Measurements from ENCODE around the gene DAPK1.

The DAPK1 gene

DNA sequence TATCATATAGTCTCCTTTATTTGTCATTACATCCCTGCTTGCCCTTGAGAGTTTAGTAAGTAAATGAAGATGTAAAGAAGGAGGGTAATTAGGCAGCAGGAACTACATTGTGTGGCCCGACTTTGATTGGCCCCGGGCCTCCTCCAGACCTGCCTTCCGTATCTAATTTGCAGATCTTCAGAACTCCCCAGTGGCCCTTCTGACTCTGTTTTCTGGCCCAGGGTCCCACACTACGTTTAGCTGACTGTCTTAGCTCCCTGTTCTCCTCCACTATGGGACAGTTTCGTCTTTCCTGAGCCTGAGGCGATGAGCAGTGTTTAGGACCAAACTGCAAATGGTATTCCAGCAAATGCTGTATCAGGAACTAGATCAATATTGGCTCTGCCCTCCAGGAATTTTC, 206.7 kb downstream of the DAPK1 start:
- in situ Hi-C loops (cut with MboI; ENCODE audit: low sequenced_read_pairs): no loop called here

DNA sequence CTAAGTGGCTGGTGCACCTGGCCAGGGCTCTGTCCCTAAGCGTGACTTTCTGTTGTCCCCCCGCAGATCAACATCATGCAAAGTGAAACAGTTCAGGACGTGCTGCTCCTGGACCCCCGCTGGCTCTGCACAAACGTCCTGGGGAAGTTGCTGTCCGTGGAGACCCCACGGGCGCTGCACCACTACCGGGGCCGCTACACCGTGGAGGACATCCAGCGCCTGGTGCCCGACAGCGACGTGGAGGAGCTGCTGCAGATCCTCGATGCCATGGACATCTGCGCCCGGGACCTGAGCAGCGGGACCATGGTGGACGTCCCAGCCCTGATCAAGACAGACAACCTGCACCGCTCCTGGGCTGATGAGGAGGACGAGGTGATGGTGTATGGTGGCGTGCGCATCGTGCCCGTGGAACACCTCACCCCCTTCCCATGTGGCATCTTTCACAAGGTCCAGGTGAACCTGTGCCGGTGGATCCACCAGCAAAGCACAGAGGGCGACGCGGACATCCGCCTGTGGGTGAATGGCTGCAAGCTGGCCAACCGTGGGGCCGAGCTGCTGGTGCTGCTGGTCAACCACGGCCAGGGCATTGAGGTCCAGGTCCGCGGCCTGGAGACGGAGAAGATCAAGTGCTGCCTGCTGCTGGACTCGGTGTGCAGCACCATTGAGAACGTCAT, 208.5 kb downstream of the DAPK1 start:
- in situ Hi-C loops (cut with MboI; ENCODE audit: low sequenced_read_pairs): no loop called here

DNA sequence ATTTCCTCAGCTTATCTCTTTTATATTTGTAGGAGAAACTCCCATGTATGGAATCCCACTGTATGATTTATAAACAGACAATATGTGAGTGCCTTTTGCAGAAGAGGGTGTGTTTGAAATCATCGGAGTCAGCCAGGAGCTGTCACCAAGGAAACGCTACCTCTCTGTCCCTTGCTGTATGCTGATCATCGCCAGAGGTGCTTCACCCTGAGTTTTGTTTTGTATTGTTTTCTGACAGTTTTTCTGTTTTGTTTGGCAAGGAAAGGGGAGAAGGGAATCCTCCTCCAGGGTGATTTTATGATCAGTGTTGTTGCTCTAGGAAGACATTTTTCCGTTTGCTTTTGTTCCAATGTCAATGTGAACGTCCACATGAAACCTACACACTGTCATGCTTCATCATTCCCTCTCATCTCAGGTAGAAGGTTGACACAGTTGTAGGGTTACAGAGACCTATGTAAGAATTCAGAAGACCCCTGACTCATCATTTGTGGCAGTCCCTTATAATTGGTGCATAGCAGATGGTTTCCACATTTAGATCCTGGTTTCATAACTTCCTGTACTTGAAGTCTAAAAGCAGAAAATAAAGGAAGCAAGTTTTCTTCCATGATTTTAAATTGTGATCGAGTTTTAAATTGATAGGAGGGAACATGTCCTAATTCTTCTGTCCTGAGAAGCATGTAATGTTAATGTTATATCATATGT, 210.3 kb downstream of the DAPK1 start:
- in situ Hi-C loops (cut with MboI; ENCODE audit: low sequenced_read_pairs): no loop called here

DNA sequence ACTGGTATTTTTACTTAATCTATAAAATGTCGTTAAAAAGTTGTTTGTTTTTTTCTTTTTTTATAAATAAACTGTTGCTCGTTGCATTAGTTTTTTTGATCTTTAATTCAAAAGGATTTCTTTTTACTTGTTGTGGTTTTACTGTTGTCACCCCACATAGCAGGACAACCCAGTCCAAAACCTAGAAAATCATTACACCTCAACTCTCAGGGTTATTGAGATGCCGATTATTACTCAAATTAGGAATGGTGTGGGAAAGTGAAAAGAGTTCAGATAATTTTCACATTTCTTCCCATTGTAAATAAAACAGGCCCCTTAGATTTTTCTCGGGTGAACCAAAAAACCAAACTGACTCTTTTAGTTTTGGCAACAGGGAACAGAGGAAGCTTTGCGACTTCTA, 210.9 kb downstream of the DAPK1 start:
- in situ Hi-C loops (cut with MboI; ENCODE audit: low sequenced_read_pairs): no loop called here

DNA sequence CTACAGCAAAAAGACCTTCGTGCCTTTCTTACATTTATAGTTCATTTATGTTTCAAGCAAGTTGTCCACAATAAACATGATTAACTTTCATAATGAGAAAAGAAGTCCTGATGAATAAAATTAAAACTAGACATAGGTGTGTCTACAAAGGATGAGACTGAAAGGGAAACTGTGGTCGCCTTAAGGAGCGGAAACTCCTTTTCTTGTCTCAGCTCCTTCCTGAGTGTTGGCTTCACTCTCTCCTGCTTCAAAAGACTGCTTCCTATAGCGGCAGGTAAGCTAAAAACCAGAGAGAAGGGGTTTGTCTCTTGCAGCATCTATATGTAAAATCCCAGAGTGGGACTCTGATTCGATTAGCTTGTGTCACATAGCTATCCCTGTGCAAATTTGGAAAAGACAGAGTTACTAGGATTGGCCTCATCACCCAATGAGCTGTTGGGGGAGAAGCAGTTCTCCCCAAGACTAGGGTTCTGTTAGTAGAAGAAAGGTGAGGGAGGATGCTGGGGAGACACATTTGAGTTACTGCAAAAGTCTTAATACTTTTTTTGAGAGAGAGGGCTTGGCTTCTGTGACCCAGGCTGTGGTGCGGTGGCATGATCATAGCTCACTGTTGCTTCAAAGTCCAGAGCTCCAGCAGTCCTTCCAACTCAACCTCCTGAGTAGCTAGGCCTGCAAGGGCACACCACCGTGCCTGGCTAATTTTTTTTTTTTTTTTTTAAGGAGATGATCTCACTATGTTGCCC, 211.5 kb downstream of the DAPK1 start:
- in situ Hi-C loops (cut with MboI; ENCODE audit: low sequenced_read_pairs): no loop called here

DNA sequence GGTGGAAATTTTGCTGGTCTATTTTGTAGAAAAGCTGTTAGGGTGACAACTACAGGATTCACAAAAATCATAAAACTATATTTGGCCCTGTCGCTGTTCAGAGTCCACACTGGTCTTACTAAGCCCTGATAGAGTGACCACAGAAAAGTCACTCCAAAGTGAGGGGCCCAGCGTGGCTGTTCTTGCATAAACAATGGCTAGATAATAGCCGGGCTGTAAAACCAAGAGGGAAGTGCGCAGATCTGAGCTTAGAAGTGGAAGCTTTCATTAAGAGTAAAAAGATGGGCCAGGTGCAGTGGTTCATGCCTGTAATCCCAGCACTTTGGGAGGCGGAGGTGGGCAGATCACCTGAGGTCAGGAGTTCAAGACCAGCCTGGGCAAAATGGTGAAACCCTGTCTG, 212.8 kb downstream of the DAPK1 start:
- in situ Hi-C loops (cut with MboI; ENCODE audit: low sequenced_read_pairs): no loop called here

DNA sequence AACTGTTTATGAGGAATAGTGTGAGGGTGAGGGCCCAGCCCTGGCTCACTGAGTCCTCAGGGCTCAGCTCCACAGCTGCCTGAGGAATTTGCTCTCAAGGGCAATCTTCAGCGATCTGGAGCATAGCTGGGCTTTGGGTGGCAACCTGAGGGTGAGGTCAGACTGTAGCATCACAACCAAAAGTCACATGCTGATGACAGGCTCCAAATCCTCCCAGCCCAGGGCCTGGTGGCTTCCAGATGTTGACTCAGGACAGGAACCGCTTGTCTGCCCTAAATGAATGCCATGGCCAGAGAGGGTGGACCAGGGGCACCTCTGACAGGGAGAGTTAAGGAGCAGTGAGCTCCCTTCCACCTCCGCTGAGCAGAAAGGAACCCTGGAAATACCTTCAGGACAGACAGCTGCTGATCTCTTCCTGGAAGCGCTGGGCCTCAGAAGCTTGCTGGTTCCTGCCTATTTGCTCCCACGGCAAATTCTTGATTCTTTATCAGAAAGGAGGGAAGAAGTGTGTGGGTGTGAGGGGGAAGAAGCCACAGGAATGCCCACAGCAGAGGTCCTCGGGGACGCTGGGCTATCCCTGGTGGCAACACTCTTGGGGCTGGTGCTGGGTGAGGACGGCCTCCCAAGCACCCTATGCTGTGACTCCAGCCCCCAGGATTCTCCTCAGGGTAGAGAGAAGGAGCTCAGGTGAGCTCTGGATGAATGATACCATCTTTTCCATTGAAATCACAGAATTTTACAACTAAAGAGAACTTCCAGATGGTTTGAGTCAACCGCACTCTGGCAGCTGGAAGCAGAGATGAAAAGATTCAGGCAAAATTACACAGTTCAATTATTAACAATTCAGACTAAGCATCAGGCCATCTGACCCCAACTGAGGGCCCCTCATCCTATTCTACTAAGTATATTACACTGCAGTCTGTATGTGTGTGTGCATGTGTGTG, 214.5 kb downstream of the DAPK1 start:
- in situ Hi-C loops (cut with MboI; ENCODE audit: low sequenced_read_pairs): no loop called here

DNA sequence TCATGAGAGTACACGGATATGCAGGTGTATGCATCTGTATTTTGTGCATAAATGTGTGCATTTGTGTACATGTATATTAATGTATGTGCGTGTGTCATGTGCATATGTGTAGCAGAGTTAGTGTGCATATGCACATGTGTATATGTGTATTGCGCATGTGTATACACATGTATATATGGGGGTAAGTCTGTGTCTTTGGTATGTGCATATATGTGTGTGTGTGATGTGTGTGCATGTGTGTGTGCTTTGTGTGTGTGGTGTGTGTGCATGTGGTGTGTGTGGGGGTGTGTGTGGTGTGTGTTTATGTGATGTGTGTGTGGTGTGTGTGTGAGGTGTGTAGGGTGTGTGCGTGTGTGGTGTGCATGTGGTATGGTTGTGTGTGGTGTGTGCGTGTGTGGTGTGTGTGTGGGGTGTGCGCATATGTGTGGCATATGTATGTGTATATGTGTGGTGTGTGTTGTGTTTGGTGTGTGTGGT, 215.2 kb downstream of the DAPK1 start:
- in situ Hi-C loops (cut with MboI; ENCODE audit: low sequenced_read_pairs): no loop called here

DNA sequence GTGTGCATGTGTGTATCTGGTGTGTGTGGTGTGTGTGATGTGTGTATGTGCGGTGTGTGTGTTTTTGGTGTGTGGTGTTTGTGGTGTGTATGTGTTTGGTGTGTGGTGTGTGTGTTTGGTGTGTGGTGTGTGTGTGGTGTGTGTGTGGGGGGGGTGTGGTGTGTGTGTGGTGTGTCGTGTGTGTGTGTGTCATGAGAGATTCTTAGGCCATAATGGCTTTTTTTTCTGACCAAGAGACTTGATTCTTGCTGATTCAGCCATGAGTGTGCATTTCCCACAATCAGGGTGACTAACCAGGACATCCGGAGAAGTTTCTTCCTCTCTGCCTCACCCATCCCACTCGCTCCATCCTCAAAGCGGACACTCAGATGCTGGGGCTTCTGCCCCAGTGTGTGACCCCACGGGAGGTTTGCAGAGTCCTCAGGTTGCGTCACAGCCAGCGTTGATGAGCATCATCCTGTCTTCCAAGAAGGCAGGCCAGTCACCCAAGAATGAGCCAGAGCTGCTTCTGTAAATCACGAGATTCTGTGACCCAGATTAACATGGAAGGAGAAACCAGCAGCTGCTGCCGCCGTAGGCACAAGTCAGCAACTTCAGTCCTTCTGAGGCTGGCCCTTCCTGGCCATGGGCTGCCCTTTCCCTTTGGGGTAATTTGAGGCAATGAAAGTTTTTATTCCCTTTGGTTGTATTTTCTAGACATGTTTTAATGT, 215.8 kb downstream of the DAPK1 start:
- in situ Hi-C loops (cut with MboI; ENCODE audit: low sequenced_read_pairs): no loop called here

DNA sequence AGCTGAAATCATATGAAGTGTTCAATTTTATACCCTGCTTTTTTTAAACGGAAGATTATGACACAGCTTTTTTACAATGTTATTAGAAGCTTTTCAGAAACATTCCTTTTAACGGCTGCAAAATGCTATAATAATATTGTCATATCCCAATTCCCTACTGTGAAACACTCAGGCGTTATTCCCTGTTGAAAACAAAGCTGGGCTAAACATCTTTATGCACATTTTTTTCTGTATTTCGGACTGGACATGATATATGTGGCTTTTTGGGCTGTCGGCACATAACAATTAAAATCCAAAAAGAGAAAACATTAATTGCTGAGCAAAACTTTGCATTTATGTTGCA, 216.3 kb downstream of the DAPK1 start:
- in situ Hi-C loops (cut with MboI; ENCODE audit: low sequenced_read_pairs): no loop called here

DNA sequence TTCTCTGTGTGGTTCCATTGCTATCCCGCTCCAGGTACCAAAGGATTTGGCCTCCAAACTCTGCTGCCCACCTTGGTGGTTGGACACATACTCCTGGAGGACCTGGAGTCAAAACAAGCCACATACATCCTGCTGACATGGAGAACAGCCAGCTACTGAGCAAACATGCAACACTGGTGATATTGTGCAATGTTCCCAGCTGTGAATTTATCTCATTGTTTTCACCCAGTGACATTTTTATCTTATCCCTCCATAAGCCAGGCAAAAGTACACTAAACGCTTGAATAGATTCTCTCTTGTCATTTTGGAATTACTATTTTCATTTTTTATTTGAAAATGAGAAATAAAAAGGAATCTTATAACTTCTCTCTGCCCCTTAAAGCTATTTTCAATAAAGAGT, 217.2 kb downstream of the DAPK1 start:
- in situ Hi-C loops (cut with MboI; ENCODE audit: low sequenced_read_pairs): no loop called here

DNA sequence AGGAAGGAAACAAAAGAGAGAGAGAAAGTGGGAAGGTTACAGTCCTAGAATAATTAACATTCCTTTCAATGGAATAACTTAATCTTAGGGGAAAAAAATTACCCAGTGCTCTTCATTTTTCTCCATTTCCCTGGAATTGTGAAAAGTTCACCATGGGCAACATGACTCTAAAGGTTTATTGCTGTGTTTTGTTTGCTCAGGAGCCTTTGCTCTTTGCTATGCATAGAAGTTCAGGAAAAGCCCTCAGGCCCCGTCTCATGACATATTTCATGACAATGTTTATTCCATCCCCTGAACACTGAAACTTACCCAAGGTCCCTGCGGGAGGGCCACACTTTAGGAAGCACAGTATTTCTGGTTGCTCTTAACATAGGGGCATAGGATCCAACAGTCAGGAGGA, 218.5 kb downstream of the DAPK1 start:
- in situ Hi-C loops (cut with MboI; ENCODE audit: low sequenced_read_pairs): no loop called here

DNA sequence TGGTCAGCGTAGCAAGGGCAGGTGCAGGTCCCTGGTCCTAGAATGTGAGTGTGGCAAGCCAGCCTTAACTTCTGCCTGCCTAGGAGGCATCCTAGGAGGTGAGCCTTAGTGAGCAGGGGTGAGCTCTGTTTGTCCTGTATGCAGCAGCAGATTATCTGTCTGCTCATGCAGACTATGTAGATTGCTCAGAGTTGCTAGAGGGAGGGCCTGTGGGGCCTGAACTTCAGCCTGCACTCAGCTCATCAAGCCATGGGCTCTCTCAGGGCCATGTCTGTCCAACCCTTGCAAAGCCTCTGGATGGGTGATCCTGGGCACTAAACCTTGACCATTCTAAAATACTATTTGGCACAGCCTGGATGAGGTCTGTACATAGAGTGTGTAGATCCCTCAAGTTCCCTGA, 219.8 kb downstream of the DAPK1 start:
- in situ Hi-C loops (cut with MboI; ENCODE audit: low sequenced_read_pairs): no loop called here

DNA sequence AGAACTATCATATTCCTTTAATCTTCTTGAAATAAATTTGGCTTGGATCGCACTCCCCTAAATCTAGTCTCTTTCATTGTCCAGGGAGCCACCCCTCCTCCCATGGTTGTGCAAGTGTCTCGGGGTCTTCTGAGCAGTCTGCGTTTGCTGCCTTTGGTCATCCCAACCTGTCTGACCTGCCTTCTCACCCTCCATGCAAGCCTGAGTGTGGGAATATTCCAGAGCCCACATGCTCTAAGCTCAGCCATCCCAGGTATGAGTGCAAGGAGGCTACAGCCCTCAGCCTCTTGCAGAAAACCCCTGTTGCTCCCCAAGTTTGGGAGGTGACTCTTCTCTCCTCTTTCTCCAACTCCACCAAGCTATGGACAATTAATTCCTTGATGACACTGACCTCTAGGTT, 220.6 kb downstream of the DAPK1 start:
- in situ Hi-C loops (cut with MboI; ENCODE audit: low sequenced_read_pairs): no loop called here

DNA sequence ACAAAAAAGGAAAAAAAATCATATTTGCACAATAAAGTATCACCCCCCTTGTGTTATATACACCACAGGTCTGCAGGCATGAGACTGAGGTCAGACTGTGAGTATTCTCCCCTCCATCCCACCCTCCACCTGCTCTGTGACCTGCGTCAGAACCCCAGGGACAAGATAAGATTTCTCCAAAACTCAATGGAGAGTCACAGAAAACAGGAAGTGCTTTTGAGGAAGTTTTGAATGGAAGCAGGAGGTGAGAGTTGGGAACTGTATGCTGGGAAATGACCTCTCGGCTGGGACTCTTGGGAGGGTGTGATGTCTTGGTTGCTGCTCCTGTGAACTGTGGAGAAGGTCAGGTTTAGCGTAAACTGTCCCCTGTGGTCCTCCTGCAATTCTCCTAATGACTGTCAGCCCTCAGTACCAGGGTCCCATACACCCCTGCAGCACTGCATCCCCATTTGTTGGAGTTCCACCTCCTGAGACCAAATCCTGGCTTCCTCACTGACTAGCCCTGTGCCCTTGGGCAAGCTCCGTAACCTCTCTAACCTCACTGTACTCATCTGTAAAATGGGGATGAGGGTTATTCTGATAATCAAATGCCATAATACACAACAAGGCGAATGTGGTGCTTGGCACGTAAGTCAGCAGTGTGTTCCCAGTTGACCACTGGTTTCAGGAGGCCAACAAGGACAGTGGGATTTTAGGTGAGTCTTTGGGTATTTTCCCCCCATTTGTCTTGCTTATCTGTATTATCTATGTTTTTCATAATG, 221.4 kb downstream of the DAPK1 start:
- in situ Hi-C loops (cut with MboI; ENCODE audit: low sequenced_read_pairs): no loop called here

DNA sequence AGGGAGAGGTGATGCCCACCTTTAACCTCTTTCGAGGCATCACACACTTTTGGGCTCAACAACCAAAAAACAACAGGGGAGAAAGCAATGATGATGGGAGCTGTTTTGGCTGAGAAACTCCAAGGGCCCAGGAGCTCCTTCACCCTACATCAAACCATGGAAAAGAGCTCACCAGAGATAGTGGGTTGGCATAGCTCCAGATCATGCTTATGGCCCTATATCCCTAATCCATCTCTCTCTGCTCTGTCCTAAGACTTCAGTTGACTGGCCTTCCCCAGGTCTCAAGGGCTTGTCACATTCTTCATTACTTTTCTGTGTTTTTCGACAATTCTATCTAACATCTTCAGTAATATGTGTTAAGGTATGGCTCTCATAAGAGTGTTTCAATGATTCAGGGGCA, 222.5 kb downstream of the DAPK1 start:
- in situ Hi-C loops (cut with MboI; ENCODE audit: low sequenced_read_pairs): no loop called here

DNA sequence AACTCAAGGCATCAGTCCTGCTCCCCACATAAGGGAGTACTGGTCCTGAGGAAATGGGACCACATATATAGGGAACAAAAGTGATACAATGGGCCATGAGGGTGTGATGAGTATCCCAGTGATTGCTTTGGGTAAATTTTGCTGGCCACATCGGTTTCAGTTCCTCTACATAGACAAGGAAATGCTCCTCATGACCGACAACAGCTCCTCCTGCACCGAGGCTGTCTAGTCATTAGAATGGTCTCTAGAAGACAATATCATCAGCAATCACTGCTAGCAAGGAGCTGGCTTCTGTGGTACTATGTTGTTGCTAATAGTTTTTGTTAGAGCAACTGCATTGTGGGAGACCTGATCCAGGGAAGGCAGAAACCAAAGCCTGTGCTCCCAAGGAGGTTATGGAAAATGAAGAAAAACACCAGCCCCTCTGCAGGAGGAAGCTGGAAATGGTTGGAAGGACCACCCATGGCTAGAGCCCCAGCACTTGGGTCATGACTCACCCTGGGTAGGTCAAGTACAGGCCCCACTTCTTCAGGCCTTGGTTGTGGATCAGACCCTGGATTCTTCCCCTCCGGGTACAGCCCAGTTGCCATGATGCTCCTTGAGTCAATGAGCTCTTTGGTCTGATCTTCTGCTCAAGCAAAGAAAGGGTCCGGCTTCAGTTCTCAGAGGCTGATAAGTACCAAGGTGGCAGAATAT, 224.9 kb downstream of the DAPK1 start:
- in situ Hi-C loops (cut with MboI; ENCODE audit: low sequenced_read_pairs): no loop called here

DNA sequence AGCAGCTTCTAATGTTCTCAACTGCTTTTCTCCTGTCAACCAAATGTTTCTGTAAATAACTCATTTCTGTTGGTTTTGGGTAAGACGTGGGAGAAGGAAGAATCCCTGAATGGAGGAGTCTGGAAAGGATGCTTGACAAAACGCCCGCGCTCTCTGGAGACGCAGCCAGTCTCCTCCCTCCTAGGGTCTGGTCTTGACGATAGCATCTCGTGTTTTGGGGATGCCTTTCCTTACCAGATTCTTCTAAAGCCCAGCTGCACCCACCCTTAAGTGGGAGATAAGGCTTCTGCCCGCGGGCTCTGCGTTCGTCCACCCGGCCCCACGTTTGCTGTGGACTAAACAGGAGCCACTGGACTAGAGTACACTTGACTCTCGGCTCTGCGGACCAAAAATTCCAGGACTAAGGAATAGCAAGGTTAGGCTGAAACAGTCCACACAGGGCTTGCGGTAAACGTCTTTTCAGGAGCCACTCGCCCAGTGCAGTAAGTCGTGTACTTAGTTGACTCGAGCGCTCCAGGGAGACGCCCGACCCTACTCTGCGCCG, 227.8 kb downstream of the DAPK1 start:
- in situ Hi-C loops (cut with MboI; ENCODE audit: low sequenced_read_pairs): no loop called here
